ENCODE results near the gene ST7L. TPM values are rescaled to one million over a fixed set of nuclear protein-coding genes. Genes with fewer than 3 reads are reported as not detected.
A peak's percentile ranks its signal among the peaks of the same experiment; 100 is the strongest.

Gene ST7L
- total and polyA plus RNA-seq, 9 of the 15 experiments (the other 6 are each of a cell fraction or from before 2014, with no cell fraction given): 9.0 to 32.5 (median 26.6) TPM

DNA sequence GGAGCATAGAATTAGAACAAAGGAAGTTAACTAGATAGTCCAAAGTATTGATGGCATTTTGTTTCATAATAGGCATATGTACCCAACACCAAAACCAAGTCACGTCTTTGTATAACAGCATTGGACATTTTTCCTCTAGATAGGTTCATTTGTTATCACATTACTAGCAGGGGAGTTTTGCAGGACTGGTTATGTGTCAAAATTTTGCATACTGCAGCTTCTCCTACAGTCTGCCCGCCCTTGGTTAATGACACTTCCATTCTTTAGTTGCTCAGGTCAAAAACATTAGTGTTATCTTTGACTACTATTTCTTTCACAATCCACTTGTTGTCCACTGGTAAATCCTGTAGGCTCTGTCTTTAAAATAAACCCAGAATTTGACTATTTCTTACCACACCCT lies 9.6 kb upstream of the ST7L start:
- DNase-seq (ENCODE audit: extremely low read depth in 1 of 4, low spot score in 3 of 4): no peak
- no peak for TF ChIP-seq GTF2F1 (IDR thresholded peaks at IDR 0.05; ENCODE audit: low read depth, low read length)
- TF ChIP-seq ASH1L (IDR thresholded peaks at IDR 0.05; ENCODE audit: borderline replicate concordance, low read depth, partially characterized antibody): no peak
- no peak for TF ChIP-seq EP300 (IDR thresholded peaks at IDR 0.05; ENCODE audit: low read length)
- TF ChIP-seq ARID2 (IDR thresholded peaks at IDR 0.05): no peak
- TF ChIP-seq, protein P1, sequence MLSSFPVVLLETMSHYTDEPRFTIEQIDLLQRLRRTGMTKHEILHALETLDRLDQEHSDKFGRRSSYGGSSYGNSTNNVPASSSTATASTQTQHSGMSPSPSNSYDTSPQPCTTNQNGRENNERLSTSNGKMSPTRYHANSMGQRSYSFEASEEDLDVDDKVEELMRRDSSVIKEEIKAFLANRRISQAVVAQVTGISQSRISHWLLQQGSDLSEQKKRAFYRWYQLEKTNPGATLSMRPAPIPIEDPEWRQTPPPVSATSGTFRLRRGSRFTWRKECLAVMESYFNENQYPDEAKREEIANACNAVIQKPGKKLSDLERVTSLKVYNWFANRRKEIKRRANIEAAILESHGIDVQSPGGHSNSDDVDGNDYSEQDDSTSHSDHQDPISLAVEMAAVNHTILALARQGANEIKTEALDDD (IDR thresholded peaks at IDR 0.05): peak; percentile 79
- no peak for TF ChIP-seq MEF2A (IDR thresholded peaks at IDR 0.05; ENCODE audit: control insufficient read depth, low read depth, low read length)
- no peak for TF ChIP-seq SMARCB1 (IDR thresholded peaks at IDR 0.05; ENCODE audit: insufficient read length, low read depth)
- peaks cover 15 to 34% of the 10 kb centered on the region in 2 experiments for H3K4me1 ChIP-seq (replicated peaks in 1 of 2; ENCODE audit: control insufficient read depth in 2 of 2, insufficient read depth in 2 of 2, low read length in 2 of 2)
- peaks cover 9% of the 10 kb centered on the region for H3K9me1 ChIP-seq (ENCODE audit: control insufficient read depth, insufficient read depth, low read length)
- H3K27me3 ChIP-seq (ENCODE audit: control insufficient read depth in 2 of 2, insufficient read depth in 2 of 2, low read length in 2 of 2): no peaks in the 10 kb centered on the region
- no peak for ATAC-seq
- ChIA-PET POLR2A (interaction anchor here (0.8 to 3.5 kb wide), 3 partner anchors 10 to 77 kb away, joined by 3 to 14 read pairs (median 3); no protein-coding TSS in a partner anchor), CTCF (ENCODE audit: low intra/inter-chr PET ratio) (no interaction called here)
- no peak overlapping the region for H3K4me2 ChIP-seq (ENCODE audit: insufficient read depth, low read length)
- no peaks in the 10 kb centered on the region for H3K9me3 ChIP-seq (replicated peaks; ENCODE audit: control insufficient read depth, insufficient read depth, low read depth, low read length)
- peaks cover 56% of the 10 kb centered on the region for H4K20me1 ChIP-seq (replicated peaks; ENCODE audit: control insufficient read depth, insufficient read depth, low read length)
- no peak overlapping the region for H3K4me3 ChIP-seq
- intact Hi-C loops (cut with micrococcal nuclease) (loop anchor here (10.0 kb wide), 1 partner anchor 176 kb away; no protein-coding TSS in a partner anchor), in situ Hi-C loops (cut with MboI) (loop anchor here (10.0 kb wide), 1 partner anchor 176 kb away; no protein-coding TSS in a partner anchor)
- H2AFZ ChIP-seq (ENCODE audit: low read depth, low read length): no peak overlapping the region
- H3K27ac ChIP-seq (ENCODE audit: extremely low read depth, low read depth, low read length): no peak overlapping the region
- no peak overlapping the region for H3K9ac ChIP-seq (ENCODE audit: insufficient read depth in 1 of 2, low read depth in 2 of 2, low read length in 2 of 2)
- BruUV-seq (replicated peaks): no TSS peak
- peaks cover 74% of the 10 kb centered on the region for H3K36me3 ChIP-seq (ENCODE audit: control insufficient read depth, insufficient read depth, low read length)
- no peak for FAIRE-seq
- H3K79me2 ChIP-seq (ENCODE audit: control insufficient read depth, insufficient read depth, low read length): peaks cover 98% of the 10 kb centered on the region
- WGBS (ENCODE audit: insufficient coverage, low coverage, missing lambda C conversion rate): 68% methylated on average over 2 of the region's 2 CpGs

All from K562 (cell line).